Sciatic nerve (tissue), 2 donors: ENCODE results near the gene IL36RN. TPM values are rescaled to one million over a fixed set of nuclear protein-coding genes. Genes with fewer than 3 reads are reported as not detected.

Source experiments
- ATAC-seq: fragments of 200-7000 bp; cut with Tn5 transposase; one replicate; pipeline ENCODE4 v1.9.1; 2020; ENCODE audit warnings: mild to moderate bottlenecking, moderate library complexity
- DNase-seq: peaks from one replicate; pipeline ENCODE4 v3.0.0-alpha.2; 2020; ENCODE audit warnings: low spot score
- intact Hi-C: fragments of 100-400 bp; cut with DNase I; formaldehyde crosslinking; loops from one replicate; pipeline ENCODE4 v1.14.2; 2022
- total RNA-seq: library from RNA; stranded (reverse); fragmentation: NEBNext Ultra II Directional; extraction: Animal tissue kit (Norgen Biotek cat#: 25700); gene quantifications from one replicate; pipeline ENCODE4 v1.2.1, GENCODE V29; 2021
- donor health status: DM: no; HTN: no; CAD: no.
- donor health status: DM: no; HTN: no; CAD: no.

IL36RN gene
- total RNA-seq, 1 donor from 2014 or later = not detected

DNA sequence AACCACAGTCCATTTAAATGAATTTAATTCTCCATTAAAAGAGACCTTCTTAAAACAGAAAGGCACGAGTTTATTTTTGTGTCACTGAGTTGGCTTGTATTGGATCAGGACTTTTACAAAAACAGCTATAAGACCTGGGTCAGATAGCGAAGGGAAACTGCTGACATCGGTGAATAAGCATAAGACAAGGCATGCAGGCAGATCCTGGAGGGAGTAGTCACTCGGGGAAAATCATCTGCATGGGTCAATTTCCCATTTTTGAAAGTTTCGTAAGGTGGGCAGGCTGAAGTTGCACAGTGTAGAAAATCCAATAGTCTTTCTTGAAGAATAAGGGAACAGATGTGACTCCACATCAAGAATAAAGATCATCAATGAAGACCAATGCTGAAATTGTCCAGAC lies 19.3 kb upstream of the IL36RN start:
- no peak for ATAC-seq
- DNase-seq = no peak
- intact Hi-C loops = no loop called here

DNA sequence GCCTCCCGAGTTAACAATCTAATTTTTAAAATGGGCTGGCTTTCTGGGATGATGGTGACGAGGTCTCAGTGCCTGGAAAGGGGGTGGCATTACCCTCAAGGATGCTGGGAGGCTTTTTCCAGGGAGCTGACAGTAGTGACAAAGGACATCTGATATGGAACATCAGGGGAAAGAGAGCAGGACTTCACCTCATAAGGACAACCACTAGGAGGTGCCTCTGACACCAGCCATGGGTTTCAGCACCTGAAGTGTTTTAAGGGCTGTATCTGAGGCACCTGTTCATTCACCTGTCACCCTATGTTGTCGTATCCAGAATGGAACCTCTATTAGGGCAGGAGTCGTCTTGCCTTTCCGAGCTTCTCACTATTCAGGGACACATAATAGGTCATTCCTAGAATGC lies 17.1 kb upstream of the IL36RN start:
- DNase-seq = no peak
- no peak for ATAC-seq
- intact Hi-C loops = no loop called here

DNA sequence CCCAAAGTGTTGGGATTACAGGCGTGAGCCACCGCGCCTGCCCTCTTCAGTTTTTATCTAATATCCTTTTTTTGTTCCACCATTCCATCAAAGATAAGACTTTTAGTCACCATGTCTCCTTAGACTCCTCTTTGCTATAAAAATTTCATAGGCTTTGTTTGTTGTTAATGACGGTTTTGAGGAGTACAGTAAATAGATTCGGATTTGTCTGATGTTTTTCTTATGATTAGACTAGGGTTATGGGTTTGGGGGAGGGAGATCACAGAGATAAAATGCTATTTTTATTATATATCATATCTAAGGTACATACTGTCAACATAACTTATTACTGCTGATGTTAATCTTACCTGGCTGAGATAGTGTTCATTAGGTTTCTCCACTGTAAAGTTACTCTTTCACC lies 12.5 kb upstream of the IL36RN start:
- intact Hi-C loops = no loop called here
- DNase-seq (no peak), ATAC-seq (no peak)

DNA sequence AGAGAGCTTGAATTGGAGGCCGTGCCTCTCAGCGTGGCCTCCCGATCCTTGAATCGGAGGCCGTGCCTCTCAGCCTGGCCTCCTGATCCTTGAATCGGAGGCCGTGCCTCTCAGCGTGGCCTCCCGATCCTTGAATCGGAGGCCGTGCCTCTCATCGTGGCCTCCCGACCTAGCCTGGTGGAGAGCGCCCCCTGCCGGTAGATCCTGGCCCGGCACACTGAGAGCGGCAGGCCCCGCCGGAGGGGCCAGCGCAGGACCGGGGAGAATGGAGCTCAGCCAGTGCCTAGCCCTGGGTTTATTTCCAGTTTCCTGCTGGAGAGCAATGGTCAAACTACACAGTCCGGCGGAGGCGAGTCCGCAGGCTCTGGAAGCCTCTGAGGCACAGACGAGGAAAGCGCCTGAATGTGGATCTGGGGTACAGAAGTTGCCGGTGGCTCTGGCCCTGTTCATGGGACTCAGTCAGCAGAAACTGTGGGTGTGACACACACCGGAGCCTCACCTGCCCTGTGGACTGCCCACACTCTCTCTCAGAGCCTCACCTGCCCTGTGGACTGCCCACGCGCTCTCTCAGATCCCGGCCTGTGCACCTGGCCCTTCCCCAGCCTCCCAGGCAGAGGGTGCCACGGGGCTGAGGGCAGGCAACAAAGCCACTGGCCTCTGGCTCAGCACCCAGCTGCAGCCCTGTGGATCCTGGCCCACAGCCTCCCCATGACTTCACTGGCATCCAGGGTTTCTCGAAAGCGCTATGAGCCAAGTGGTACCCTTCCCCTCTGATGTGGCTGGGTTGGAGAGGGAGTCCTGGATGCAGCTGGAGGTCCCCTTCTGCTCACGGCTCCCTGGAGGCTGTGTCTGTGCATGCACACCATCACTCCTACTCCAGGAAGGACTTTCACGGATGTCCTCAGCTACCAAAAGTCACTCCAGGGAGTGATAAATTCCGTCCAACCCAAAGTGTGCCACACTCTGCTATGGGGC lies 7.8 kb upstream of the IL36RN start:
- intact Hi-C loops = no loop called here
- no peak for ATAC-seq
- DNase-seq = no peak

DNA sequence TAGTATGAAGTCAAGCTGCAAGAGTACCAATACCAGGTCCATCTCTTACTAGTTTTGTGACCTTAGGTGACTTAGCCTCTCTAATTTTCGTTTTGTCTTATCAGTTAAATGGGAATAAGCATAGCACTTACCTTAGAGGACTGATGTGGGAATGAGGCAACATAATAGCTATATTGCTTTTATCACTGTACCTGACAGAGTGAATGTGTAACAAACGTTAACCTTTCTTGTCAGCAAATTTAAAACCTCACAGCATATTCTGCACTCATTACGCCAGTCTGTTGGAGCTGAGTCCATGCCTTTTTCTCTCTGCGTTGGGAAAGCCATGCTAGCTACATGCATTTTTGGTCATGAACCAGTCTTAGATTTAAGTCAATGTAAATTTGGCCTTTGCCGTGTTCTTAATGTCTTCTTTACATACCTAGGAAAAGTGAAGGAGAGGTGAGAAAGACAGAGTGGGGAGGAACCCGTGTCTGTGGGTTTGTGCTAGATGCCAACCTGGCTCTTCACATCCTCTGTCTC lies 6.5 kb upstream of the IL36RN start, which contains the start of gene IL36B:
TSS of gene IL36B (minus strand) at position 472 of the 522 bp plus-strand sequence.
- ATAC-seq (no peak), DNase-seq (no peak)
- intact Hi-C loops = no loop called here

DNA sequence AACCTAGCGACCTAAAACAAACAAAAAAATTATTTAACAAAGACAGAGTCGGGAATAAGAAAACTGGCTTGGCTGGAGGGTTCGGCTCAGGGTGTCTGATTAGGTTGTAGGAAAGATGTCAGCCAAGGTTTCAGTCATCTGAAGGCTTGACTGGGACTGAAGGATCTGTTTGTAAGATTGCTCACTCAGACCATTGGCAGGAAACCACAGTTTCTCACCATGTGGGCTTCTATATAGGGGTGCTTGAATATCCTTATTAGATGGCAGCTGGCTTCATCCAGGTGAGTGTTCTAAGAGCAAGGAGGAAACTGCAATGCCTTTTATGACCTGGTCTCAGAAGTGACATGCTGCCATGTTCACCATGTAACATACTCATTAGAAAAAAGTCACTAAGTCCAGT lies 5.3 kb upstream of the IL36RN start:
- DNase-seq (no peak), ATAC-seq (no peak)
- intact Hi-C loops = no loop called here

DNA sequence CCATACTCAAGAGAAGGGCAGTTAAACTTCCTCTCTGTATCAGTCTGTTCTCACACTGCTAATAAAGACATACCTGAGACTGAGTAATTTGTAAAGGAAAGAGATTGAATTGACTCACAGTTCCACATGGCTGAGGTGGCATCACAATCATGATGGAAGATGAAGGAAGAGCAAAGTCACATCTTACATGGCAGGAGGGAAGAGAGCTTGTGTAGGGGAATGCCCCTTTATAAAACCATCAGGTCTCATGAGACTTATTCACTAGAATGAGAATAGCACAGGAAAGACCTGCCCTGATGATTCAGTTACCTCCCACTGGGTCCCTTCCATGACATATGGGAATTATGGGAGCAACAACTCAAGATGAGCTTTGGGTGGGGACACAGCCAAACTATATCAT lies 4.9 kb upstream of the IL36RN start:
- ATAC-seq (no peak), DNase-seq (no peak)
- intact Hi-C loops = no loop called here

DNA sequence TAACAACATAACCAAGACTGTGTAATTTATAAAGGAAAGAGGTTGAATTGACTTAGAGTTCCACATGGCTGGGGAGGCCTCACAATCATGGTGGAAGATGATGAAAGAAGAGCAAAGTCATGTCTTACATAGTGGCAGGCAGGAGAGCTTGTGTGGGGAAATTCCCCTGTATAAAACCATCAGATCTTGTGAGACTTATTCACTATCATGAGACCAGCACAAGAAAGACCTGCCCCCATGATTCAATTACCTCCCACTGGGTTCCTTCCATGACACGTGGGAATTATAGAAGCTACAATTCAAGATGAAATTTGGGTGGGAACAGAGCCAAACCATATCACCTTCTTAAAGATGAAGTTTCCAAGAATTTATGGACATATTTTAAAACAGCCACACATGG lies 2.5 kb upstream of the IL36RN start:
- intact Hi-C loops = no loop called here
- DNase-seq (no peak), ATAC-seq (no peak)

DNA sequence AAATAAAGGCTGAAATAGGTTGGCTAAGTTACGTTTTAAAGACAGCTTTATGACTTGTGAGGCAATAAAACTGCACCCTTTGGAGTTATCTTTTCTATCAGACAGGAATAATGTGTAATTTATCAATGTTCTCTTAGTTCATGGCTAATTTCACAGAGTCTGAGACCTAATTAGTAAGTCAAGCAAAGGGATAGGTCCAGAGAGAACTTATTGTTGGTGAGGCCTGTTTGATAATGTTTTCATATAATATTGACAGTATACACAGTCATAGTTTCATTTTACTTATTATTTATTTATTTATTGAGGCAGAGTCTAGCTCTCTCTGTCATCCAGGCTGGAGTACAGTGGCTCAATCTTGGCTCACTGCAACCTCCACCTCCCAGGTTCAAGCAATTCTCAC lies 1.9 kb upstream of the IL36RN start:
- intact Hi-C loops = no loop called here
- ATAC-seq (no peak), DNase-seq (no peak)

DNA sequence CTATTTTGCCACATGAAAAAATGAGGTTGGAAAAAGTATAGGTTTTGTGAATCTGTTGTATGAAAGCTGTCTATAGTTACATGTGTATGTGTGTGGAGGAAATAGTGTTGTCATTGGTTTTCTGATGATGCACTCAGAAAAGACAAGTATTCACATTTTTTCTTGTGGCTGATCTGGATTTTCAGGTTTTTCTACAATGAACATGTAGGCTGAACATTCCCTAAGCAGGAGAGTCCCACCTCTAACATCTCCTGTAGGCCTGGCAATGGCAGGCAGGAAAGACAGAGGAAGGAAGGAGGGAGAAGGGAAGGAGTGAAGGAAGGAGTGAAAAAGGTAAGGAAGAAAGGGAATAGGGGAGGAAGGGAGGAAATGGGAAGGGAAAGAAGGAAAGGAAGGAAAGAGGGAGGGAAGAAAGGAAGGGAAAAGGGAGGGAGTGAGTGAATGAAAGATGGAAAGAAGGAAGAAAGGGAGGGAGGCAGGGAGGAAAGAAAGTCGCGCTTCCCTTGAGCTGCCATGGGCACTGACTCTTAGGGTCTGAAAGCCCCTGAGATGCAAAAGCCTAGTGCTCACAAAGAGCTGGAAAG lies 495 bp upstream of the IL36RN start:
- DNase-seq (no peak), ATAC-seq (no peak)
- intact Hi-C loops = no loop called here

DNA sequence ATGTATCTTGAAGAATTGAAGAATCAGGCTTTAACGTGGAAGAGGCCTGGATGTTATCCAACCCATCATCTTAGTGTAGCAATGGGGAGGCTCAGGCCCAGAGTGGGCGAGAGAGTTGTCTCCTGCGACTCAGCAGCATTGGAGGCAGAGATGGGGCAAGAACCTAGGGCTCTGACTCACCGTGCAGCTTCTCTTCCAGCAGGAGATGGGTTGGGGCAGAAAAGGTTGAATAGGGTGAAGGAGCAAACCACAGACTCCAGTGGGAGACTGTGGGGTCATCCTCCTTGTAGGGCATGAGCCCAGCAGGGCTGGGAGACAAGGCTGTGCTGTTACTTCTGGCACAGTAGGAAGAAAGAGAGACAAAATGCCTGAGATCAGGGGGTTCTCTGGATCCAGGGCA lies 1.4 kb downstream of the IL36RN start:
- intact Hi-C loops = no loop called here
- DNase-seq (no peak), ATAC-seq (no peak)

DNA sequence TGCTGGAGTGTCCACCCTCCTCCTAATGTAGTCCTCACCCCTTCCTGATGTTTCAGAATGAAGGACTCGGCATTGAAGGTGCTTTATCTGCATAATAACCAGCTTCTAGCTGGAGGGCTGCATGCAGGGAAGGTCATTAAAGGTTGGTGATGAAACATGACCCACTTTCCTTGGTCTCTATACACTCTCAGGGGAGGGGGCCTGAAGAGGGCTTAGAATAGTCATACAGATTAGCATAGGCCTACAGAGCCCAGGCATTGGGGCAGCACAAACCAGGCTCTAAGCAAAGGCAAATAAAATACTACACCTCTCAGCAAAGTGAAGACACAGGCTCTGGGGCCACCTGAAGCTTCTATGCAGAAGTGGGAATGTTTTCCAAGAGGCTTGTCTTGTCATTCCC lies 1.8 kb downstream of the IL36RN start:
- DNase-seq (no peak), ATAC-seq (no peak)
- intact Hi-C loops = no loop called here

DNA sequence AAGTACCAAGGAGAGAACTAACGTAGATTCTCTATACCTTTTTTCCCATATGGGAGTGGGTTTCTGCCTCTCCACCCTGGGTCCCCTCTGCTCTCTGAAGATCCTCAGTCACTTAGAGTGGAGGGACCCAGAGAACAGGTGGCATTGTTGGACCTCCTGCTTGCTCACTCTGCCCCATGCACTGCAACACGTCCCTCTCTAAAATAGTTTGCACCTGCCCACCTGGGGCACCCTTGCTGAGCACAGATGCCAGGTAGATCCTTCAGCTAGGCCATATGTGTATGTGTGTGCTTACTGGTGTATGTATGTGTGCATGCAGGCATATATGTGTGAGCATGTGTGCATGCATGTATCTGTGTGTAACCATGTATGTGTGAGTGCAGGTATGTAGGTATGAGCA lies 2.2 kb downstream of the IL36RN start:
- ATAC-seq = no peak
- DNase-seq = no peak
- intact Hi-C loops = no loop called here

DNA sequence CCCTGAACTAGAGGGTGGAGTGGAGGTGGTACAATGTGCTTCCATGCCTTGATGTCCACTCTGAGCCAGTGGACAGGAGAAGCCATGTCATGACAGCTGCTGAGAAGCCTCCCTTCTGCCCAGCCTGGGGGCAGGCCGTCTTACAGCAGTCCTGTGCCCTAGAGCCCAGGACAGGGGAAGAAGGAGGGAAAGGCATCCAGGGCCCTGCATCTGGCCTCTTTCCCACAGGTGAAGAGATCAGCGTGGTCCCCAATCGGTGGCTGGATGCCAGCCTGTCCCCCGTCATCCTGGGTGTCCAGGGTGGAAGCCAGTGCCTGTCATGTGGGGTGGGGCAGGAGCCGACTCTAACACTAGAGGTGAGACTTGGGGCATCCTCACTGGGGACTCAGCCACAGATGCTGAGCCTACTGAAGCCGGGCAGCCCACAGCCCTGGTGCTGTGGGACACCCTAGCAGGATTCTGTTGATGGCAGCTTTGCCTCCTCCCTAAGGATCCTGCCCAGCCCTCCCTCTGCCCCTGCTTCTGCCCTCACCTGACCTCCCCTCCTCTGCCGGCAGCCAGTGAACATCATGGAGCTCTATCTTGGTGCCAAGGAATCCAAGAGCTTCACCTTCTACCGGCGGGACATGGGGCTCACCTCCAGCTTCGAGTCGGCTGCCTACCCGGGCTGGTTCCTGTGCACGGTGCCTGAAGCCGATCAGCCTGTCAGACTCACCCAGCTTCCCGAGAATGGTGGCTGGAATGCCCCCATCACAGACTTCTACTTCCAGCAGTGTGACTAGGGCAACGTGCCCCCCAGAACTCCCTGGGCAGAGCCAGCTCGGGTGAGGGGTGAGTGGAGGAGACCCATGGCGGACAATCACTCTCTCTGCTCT lies 3.1 kb downstream of the IL36RN start:
- DNase-seq (no peak), ATAC-seq (no peak)

DNA sequence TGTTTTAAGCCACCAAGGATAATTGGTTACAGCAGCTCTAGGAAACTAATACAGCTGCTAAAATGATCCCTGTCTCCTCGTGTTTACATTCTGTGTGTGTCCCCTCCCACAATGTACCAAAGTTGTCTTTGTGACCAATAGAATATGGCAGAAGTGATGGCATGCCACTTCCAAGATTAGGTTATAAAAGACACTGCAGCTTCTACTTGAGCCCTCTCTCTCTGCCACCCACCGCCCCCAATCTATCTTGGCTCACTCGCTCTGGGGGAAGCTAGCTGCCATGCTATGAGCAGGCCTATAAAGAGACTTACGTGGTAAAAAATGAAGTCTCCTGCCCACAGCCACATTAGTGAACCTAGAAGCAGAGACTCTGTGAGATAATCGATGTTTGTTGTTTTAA lies 5.3 kb downstream of the IL36RN start:
- no peak for DNase-seq
- intact Hi-C loops = no loop called here
- ATAC-seq = no peak

More for the DNA sequence above, 3.1 kb downstream of the IL36RN start:
- intact Hi-C loops = no loop called here

DNA sequence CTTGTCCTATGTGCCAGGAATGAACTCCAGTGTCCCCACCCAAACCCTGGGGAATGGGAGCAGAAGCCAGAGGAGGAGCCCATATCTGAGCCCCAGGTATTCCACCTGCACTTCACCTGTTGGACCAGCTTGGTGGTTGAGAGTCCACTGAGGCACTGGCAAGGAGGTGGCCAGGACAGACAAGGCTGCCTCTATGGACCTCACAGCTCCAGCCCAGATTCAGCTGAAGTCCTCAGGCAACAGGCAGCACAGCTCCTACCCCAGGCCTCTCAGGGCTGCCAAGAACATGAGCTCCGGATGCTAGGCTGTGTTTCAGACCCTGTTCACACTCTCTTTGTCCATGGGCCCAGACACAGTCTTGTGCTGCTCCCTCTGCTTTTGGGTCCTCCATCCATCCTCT lies 5.9 kb downstream of the IL36RN start:
- DNase-seq (no peak), ATAC-seq (no peak)
- intact Hi-C loops = no loop called here

DNA sequence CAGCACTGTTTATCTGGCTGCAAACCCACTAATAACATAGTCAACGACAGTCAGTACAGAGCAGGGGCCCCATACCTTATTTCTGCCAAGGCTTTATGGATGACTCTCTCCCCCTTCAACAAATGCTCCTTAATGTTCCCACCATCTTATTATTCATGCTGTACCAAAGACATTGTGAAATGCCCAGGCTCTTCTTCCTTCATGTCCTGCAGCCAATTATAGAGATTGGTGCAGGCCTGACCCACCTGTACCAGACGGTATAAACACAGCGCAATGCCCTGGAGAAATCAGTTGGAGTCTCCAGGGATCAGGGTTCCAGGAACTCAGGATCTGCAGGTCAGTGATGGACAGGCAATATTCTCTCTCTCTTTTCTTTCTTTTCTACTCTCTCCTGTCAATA lies 8.7 kb downstream of the IL36RN start, which contains the start of gene IL1F10:
TSS of gene IL1F10 (plus strand) at position 290 of the 400 bp plus-strand sequence. CDS start 4,769 bp downstream, outside the sequence.
- DNase-seq = no peak
- intact Hi-C loops = no loop called here
- ATAC-seq = no peak

DNA sequence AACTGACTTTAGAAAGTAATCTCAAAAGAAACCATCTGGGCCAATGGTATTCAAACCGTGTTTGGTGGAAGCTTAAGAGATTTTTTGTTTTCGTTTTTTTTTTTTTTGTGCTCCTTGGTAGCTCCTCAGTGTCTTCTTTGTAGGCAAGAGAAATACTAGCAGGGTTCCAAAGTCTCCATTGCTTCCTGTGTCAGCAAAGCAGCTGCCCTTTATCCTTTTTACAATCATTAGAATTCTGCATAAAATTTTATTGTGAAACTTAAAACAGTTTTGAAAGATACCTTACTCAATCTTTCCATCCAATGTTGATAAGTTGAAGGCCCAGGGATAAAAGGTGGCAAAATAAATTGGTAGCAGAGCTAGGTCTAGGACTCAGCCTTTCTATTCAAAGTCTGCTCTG lies 9.3 kb downstream of the IL36RN start:
- ATAC-seq (no peak), DNase-seq (no peak)
- intact Hi-C loops = no loop called here

DNA sequence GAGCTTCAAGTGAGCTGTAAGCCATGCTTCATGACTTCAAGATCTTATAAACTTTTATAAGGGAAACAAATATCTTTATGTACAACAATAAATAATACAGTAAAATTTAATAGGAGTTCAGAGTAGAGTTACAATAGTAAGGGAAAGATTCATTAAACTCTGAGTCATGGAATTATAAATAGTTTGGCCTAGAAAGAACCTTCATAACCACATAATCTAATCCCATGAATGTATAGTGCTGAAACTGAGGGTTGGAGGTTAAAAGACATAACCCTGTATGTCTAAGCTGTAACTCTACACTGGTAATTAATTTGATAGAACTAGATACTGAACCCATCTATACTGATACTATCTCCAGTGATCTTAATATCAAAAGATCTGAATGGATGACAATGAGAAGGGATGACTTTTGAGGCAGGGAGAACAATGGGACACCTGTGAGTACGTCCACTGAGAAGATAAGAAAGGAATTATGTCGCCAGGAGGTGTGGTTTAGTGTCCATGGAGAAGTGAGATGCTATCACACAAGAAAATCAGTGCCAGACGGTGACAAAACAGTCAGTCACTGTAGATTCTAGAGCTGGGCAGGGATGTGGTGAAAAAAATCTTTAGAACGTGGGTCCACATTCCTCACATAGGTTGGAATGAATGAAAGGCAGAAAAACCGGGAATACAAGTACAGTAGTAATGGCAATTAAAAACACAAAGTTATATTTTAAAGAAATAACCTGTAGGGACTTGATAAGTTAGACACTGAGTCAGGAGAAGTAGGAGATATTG lies 9.9 kb downstream of the IL36RN start:
- intact Hi-C loops = no loop called here
- no peak for ATAC-seq
- DNase-seq = no peak
